IPS DF 6.9 (cell line): ENCODE measurements around the gene FBXW5.

ENCODE experiments used
- DNase-seq: peaks from one replicate; pipeline ENCODE4 v3.0.0-alpha.2; 2013; ENCODE audit warnings: low read depth, low spot score
- H3K27ac ChIP-seq: one replicate; pipeline ENCODE4 v1.5.1; 2013; ENCODE audit warnings: low read length, control low read depth
- H3K27me3 ChIP-seq: 2 replicates; pipeline ENCODE4 v1.6.1; 2013; ENCODE audit warnings: mild to moderate bottlenecking, low read length; ENCODE audit not compliant: control insufficient read depth, insufficient read depth
- H3K36me3 ChIP-seq: 2 replicates; pipeline ENCODE4 v1.6.1; 2013; ENCODE audit warnings: low read length; ENCODE audit not compliant: control insufficient read depth, insufficient read depth
- H3K4me1 ChIP-seq: 2 replicates; pipeline ENCODE4 v1.6.1; 2013; ENCODE audit warnings: low read length; ENCODE audit not compliant: control insufficient read depth, insufficient read depth
- H3K4me3 ChIP-seq: 2 replicates; pipeline ENCODE4 v1.5.1; 2013; ENCODE audit warnings: mild to moderate bottlenecking, low read length
- H3K9me3 ChIP-seq: 2 replicates; pipeline ENCODE4 v1.6.1; 2013; ENCODE audit warnings: low read length, inconsistent platforms; ENCODE audit not compliant: control insufficient read depth, insufficient read depth
- WGBS: extraction: QIAGEN DNeasy Blood & Tissue Kit; methylation state at CpG from one replicate; pipeline ENCODE4 v1.1.7; 2013; ENCODE audit warnings: mixed read lengths, missing lambda C conversion rate; ENCODE audit not compliant: insufficient read length, insufficient coverage; 5-methylcytosine and 5-hydroxymethylcytosine counted together

The FBXW5 gene

GRCh38 chr9:136940526-136941230 is 3.9 kb downstream of the FBXW5 start:
- no peak for DNase-seq
- WGBS: no CpG with 5 or more reads among the region's 42 CpGs
- Histone ChIP-seq H3K4me3 (no peak overlapping the region), H3K9me3 (no peaks in the 10 kb centered on the region), H3K4me1 (peaks cover 5% of the 10 kb centered on the region; the same call in 1 of the 2 replicates), H3K27me3 (no peaks in the 10 kb centered on the region), H3K36me3 (peaks cover 26% of the 10 kb centered on the region), H3K27ac (no peak overlapping the region)

GRCh38 chr9:136939996-136940525 is 4.5 kb downstream of the FBXW5 start:
- Histone ChIP-seq H3K9me3 (no peaks in the 10 kb centered on the region), H3K27me3 (no peaks in the 10 kb centered on the region), H3K4me1 (peaks cover 5% of the 10 kb centered on the region; the same call in 1 of the 2 replicates), H3K27ac (no peak overlapping the region), H3K36me3 (peaks cover 26% of the 10 kb centered on the region), H3K4me3 (no peak overlapping the region)
- no CpG with 5 or more reads among the region's 16 CpGs for WGBS
- no peak for DNase-seq

- peaks cover 26% of the 10 kb centered on the region for H3K36me3 ChIP-seq
Observed at GRCh38 chr9:136939431-136939995, 5.0 kb downstream of the FBXW5 start.

GRCh38 chr9:136937186-136938001 is 7.1 kb downstream of the FBXW5 start:
- Histone ChIP-seq H3K36me3 (peaks cover 25% of the 10 kb centered on the region), H3K27ac (no peak overlapping the region)
- no CpG with 5 or more reads among the region's 15 CpGs for WGBS

More at GRCh38 chr9:136939431-136939995, 5.0 kb downstream of the FBXW5 start:
- Histone ChIP-seq H3K4me1 (peaks cover 2% of the 10 kb centered on the region; the same call in 1 of the 2 replicates), H3K4me3 (no peak overlapping the region), H3K27me3 (no peaks in the 10 kb centered on the region), H3K27ac (no peak overlapping the region), H3K9me3 (no peaks in the 10 kb centered on the region)
- WGBS: no CpG with 5 or more reads among the region's 28 CpGs
- no peak for DNase-seq

GRCh38 chr9:136936645-136937170 is 7.8 kb downstream of the FBXW5 start:
- Histone ChIP-seq H3K9me3 (no peaks in the 10 kb centered on the region), H3K27ac (no peak overlapping the region), H3K4me1 (no peaks in the 10 kb centered on the region), H3K4me3 (no peak overlapping the region), H3K36me3 (peaks cover 18% of the 10 kb centered on the region), H3K27me3 (no peaks in the 10 kb centered on the region)
- DNase-seq: no peak
- WGBS: no CpG with 5 or more reads among the region's 8 CpGs

More at GRCh38 chr9:136937186-136938001, 7.1 kb downstream of the FBXW5 start:
- H3K4me1 ChIP-seq: no peaks in the 10 kb centered on the region
- H3K4me3 ChIP-seq: no peak overlapping the region
- DNase-seq: no peak
- H3K9me3 ChIP-seq: no peaks in the 10 kb centered on the region
- no peaks in the 10 kb centered on the region for H3K27me3 ChIP-seq

- H3K4me3 ChIP-seq: no peak overlapping the region
- no peak overlapping the region for H3K27ac ChIP-seq
- peaks cover 9% of the 10 kb centered on the region for H3K36me3 ChIP-seq
- H3K9me3 ChIP-seq: no peaks in the 10 kb centered on the region
- no peaks in the 10 kb centered on the region for H3K4me1 ChIP-seq
- no peaks in the 10 kb centered on the region for H3K27me3 ChIP-seq
- WGBS: no CpG with 5 or more reads among the region's 3 CpGs
- no peak for DNase-seq
Observed at GRCh38 chr9:136935651-136936050, 8.9 kb downstream of the FBXW5 start.

- no peaks in the 10 kb centered on the region for H3K27me3 ChIP-seq
- H3K4me3 ChIP-seq: no peak overlapping the region
- DNase-seq: no peak
- WGBS: no CpG with 5 or more reads among the region's 3 CpGs
- H3K9me3 ChIP-seq: no peaks in the 10 kb centered on the region
- H3K36me3 ChIP-seq: no peaks in the 10 kb centered on the region
- no peak overlapping the region for H3K27ac ChIP-seq
- no peaks in the 10 kb centered on the region for H3K4me1 ChIP-seq
Observed at GRCh38 chr9:136934277-136934676, 10.3 kb downstream of the FBXW5 start.

GRCh38 chr9:136931611-136932130 is 12.9 kb downstream of the FBXW5 start:
- no CpG with 5 or more reads among the region's 2 CpGs for WGBS
- Histone ChIP-seq H3K9me3 (no peaks in the 10 kb centered on the region), H3K36me3 (peaks cover 5% of the 10 kb centered on the region; the same call in 1 of the 2 replicates)

GRCh38 chr9:136930014-136930413 is 14.5 kb downstream of the FBXW5 start:
- Histone ChIP-seq H3K4me3 (no peak overlapping the region), H3K36me3 (peaks cover 15% of the 10 kb centered on the region), H3K27ac (no peak overlapping the region), H3K4me1 (no peaks in the 10 kb centered on the region), H3K27me3 (no peaks in the 10 kb centered on the region), H3K9me3 (no peaks in the 10 kb centered on the region)
- WGBS: no CpG with 5 or more reads among the region's 4 CpGs
- DNase-seq: no peak

More at GRCh38 chr9:136931611-136932130, 12.9 kb downstream of the FBXW5 start:
- Histone ChIP-seq H3K4me3 (no peak overlapping the region), H3K27me3 (no peaks in the 10 kb centered on the region), H3K4me1 (no peaks in the 10 kb centered on the region), H3K27ac (no peak overlapping the region)
- DNase-seq: no peak

GRCh38 chr9:136928591-136928990 is 15.9 kb downstream of the FBXW5 start:
- no peaks in the 10 kb centered on the region for H3K9me3 ChIP-seq
- H3K36me3 ChIP-seq: peaks cover 20% of the 10 kb centered on the region
- H3K27me3 ChIP-seq: no peaks in the 10 kb centered on the region
- no CpG with 5 or more reads among the region's 9 CpGs for WGBS
- no peak overlapping the region for H3K27ac ChIP-seq
- no peak for DNase-seq
- no peaks in the 10 kb centered on the region for H3K4me1 ChIP-seq
- no peak overlapping the region; the same call in 1 of the 2 replicates for H3K4me3 ChIP-seq
